B cell (primary cell): Measurements from ENCODE around the gene ASIC4.

ENCODE experiments used
- EZH2 ChIP-seq: IDR thresholded peaks from 2 replicates; pipeline ENCODE4 v1.6.1; 2012; ENCODE audit warnings: borderline replicate concordance, low read depth, mild to moderate bottlenecking, moderate library complexity, low read length; ENCODE audit not compliant: insufficient read depth, poor library complexity, severe bottlenecking
- TF ChIP-seq, protein P1 (sequence below): fragments of 200-600 bp; IDR thresholded peaks from one replicate; pipeline ENCODE4 v1.8.0; 2022; ENCODE audit warnings: antibody characterized with exemption, mild to moderate bottlenecking

DNA sequence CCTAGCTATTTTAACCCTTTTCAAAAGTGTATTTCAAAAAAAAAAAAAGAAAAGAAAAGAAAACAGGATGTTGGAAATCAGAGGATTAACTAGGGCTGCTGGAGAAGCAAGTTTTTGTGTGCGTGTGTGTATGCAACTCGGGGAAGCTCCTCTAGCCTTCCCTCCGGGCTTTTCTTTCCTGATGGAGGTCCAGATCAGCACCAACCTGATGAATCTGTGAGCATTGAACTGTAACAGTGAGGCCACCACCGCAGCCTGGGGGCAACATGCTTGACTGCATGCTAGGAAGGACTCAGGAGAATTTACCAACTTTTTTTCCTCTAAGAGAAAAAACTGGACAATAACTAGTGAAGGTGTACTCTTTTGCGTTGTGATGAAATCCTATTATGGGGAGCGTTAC, 54.8 kb downstream of the ASIC4 start:
- TF ChIP-seq EZH2 = no peak
- TF ChIP-seq, protein P1, sequence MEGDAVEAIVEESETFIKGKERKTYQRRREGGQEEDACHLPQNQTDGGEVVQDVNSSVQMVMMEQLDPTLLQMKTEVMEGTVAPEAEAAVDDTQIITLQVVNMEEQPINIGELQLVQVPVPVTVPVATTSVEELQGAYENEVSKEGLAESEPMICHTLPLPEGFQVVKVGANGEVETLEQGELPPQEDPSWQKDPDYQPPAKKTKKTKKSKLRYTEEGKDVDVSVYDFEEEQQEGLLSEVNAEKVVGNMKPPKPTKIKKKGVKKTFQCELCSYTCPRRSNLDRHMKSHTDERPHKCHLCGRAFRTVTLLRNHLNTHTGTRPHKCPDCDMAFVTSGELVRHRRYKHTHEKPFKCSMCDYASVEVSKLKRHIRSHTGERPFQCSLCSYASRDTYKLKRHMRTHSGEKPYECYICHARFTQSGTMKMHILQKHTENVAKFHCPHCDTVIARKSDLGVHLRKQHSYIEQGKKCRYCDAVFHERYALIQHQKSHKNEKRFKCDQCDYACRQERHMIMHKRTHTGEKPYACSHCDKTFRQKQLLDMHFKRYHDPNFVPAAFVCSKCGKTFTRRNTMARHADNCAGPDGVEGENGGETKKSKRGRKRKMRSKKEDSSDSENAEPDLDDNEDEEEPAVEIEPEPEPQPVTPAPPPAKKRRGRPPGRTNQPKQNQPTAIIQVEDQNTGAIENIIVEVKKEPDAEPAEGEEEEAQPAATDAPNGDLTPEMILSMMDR = no peak
